Nephron progenitor cell (in vitro differentiated cells): ENCODE results near the gene SUFU.
A peak's percentile ranks its signal among the peaks of the same experiment; 100 is the strongest.

Experiments
- DNase-seq: peaks from one replicate; pipeline ENCODE4 v3.0.0; 2021
- H3K27ac Mint-ChIP-seq: 2 replicates; pipeline ENCODE4 v1.8.0; 2021; ENCODE audit warnings: mild to moderate bottlenecking, moderate library complexity, mixed read lengths
- H3K27me3 Mint-ChIP-seq: 2 replicates; pipeline ENCODE4 v1.8.0; 2021; ENCODE audit warnings: mild to moderate bottlenecking, low read depth, mixed read lengths; ENCODE audit not compliant: poor library complexity
- H3K36me3 Mint-ChIP-seq: 2 replicates; pipeline ENCODE4 v1.8.0; 2021; ENCODE audit warnings: low read depth, mixed read lengths
- H3K4me1 Mint-ChIP-seq: 2 replicates; pipeline ENCODE4 v1.8.0; 2021; ENCODE audit warnings: mixed read lengths
- H3K4me3 Mint-ChIP-seq: 2 replicates; pipeline ENCODE4 v1.8.0; 2021; ENCODE audit warnings: mild to moderate bottlenecking, moderate library complexity, mixed read lengths
- H3K9me3 Mint-ChIP-seq: 2 replicates; pipeline ENCODE4 v1.8.0; 2021; ENCODE audit warnings: mild to moderate bottlenecking, moderate library complexity, mixed read lengths
- TF ChIP-seq, protein P1 (sequence below): fragments of 200-600 bp; sonication (generic); IDR thresholded peaks from 2 replicates; pipeline ENCODE4 v1.5.0; 2021; ENCODE audit warnings: antibody characterized with exemption

Gene SUFU

DNA sequence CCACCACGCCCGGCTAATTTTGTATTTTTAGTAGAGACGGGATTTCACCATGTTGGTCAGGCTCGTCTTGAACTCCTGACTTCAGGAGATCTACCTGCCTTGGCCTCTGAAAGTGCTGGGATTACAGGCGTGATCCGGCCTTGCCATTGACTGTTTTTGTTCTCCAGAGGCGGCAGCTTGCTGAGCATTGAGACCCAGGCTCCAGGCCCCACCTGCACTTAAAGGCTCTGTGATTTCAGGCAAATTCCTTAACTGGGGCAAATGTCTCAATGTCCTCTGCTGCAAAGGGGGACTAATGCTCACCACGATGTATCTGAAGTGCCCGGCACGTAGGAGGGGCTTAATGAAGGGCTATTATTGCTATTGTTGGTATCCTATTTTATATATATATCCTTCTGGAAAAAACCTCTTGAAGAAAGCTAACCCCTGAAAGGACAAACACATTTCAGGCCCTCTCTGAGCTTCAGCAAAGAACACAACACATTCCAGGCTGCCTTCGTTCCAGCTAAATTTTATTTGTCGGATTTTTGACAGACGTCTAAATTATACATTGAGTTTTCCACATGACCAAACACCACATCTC lies 169.6 kb downstream of the SUFU start:
- Mint-ChIP-seq H3K27me3 (no peaks in the 10 kb centered on the region), H3K27ac (peak overlapping the region; percentile 66), H3K4me3 (peak overlapping the region; percentile 77), H3K4me1 (peaks cover 80% of the 10 kb centered on the region), H3K36me3 (no peaks in the 10 kb centered on the region), H3K9me3 (no peaks in the 10 kb centered on the region)
- no peak for DNase-seq
- TF ChIP-seq, protein P1, sequence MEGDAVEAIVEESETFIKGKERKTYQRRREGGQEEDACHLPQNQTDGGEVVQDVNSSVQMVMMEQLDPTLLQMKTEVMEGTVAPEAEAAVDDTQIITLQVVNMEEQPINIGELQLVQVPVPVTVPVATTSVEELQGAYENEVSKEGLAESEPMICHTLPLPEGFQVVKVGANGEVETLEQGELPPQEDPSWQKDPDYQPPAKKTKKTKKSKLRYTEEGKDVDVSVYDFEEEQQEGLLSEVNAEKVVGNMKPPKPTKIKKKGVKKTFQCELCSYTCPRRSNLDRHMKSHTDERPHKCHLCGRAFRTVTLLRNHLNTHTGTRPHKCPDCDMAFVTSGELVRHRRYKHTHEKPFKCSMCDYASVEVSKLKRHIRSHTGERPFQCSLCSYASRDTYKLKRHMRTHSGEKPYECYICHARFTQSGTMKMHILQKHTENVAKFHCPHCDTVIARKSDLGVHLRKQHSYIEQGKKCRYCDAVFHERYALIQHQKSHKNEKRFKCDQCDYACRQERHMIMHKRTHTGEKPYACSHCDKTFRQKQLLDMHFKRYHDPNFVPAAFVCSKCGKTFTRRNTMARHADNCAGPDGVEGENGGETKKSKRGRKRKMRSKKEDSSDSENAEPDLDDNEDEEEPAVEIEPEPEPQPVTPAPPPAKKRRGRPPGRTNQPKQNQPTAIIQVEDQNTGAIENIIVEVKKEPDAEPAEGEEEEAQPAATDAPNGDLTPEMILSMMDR = no peak

GRCh38 chr10:102673819-102674511 lies 170.2 kb downstream of the SUFU start:
- no peaks in the 10 kb centered on the region for H3K9me3 Mint-ChIP-seq

DNA sequence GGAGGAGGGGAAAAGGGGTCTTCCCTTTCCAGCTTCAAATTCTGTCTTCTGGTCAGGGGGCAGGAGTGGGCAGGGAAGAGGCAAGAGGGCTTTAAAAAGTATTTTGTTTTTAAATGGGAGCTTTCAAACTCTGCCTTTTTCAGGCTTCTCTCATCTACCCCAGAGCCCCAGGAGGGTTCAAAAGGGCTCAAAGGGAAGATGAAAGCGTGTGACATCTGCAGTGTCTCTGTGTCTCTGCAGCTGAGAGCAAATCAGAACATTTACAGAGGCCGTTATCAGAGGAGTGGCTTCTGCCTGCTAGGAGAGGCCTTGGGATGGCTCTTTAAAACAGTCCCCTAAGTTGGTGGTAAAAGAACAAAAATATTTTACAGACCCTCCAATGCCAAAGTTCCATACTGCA lies 170.8 kb downstream of the SUFU start:
- H3K36me3 Mint-ChIP-seq = no peaks in the 10 kb centered on the region
- H3K27me3 Mint-ChIP-seq = no peaks in the 10 kb centered on the region
- peak overlapping the region; percentile 77 for H3K4me3 Mint-ChIP-seq
- H3K4me1 Mint-ChIP-seq = peaks cover 91% of the 10 kb centered on the region
- TF ChIP-seq, protein P1 = no peak
- H3K9me3 Mint-ChIP-seq = no peaks in the 10 kb centered on the region
- DNase-seq = no peak
- H3K27ac Mint-ChIP-seq = peak overlapping the region; percentile 98

More at GRCh38 chr10:102673819-102674511, 170.2 kb downstream of the SUFU start:
- Mint-ChIP-seq H3K4me1 (peaks cover 85% of the 10 kb centered on the region), H3K27me3 (no peaks in the 10 kb centered on the region), H3K27ac (peak overlapping the region; percentile 66), H3K36me3 (no peaks in the 10 kb centered on the region), H3K4me3 (peak overlapping the region; percentile 77)
- TF ChIP-seq, protein P1 = no peak
- peak; percentile 47 for DNase-seq

DNA sequence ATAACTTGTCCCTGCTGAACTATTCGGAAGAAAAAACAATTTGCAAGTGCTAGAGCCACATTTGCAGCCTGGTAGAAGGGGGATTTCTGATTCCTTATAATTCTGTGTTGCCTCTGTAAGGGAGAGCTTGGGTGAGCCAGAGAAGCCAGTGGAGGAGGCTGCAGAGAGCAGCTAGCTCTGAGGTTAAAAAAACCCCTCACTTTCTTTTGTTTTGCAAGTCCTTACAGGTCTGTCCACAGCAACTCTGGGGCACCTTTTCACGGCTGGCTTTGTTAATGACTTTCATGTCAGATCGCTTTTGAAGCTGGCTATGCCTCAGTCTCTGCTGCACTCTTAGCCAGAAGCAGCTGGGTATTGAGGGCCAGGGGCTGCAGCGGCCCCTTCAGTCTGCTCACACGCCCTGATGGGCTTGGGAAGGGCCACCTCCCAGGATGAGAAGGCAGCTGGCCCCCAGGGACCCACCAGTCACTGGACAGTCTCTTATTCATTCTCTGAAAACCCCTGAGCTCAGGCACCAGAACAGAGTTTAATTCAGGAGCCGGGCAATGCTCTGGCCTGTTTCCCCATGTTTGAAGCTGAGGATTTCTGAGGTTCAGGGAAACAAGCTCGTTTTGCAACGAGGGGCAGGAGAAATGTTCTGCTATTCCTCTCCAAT lies 171.4 kb downstream of the SUFU start:
- Mint-ChIP-seq H3K27ac (peak overlapping the region; percentile 98), H3K4me1 (peaks cover 92% of the 10 kb centered on the region), H3K27me3 (no peaks in the 10 kb centered on the region), H3K9me3 (no peaks in the 10 kb centered on the region), H3K4me3 (peak overlapping the region; percentile 77), H3K36me3 (peaks cover 2% of the 10 kb centered on the region)
- peak; percentile 66 for DNase-seq
- TF ChIP-seq, protein P1 = no peak

DNA sequence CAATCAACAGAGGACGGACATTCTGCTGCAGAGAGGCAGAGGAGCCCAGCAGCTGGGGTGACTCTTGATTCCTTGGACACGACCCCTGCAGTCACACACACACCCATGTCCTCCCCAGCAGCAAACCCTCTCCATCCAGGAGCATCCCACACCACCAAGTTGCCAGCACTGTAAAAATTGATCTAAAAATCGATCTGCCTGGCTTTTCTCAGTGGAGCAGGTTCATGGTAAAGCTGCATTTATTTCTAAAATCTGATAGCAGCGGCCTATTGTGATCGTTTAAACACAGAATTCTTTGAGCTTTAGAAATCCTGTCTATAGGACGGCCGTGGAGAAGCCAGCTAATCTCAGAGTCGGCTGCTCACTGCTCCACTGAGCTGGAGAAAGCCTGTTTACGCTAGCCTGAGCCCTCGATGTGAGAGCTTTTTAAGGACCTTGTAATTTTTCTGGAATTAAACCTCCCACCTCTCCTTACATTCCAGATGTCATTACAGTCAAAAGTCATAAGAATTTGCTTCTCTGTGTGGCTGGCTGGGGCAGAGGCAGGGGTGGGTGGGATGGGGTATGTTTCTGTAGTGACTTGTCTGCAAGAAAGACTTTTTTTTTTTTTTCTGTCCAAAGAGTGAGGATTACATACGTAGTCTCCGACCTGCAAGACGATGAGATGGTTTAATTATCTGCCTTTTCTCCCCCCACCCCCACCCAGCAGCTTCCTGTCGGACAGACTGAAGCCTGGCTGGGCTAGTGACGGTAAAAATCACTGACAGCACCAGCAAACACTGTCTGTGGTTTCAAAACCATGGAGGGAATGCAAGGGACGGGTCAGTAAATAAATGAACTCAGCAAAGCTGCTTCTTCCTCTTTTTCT lies 172.1 kb downstream of the SUFU start:
- Mint-ChIP-seq H3K4me3 (peak overlapping the region; percentile 77), H3K36me3 (peaks cover 7% of the 10 kb centered on the region), H3K27ac (peak overlapping the region; percentile 98), H3K4me1 (peaks cover 89% of the 10 kb centered on the region), H3K27me3 (no peaks in the 10 kb centered on the region), H3K9me3 (no peaks in the 10 kb centered on the region)
- TF ChIP-seq, protein P1 = no peak
- peak; percentile 30 for DNase-seq
